GM18519 (cell line): ENCODE results near the gene ADORA3.

ENCODE experiments used
- ATAC-seq: cut with Tn5 transposase; IDR thresholded peaks from one replicate; pipeline ENCODE4 v1.9.1; 2021; ENCODE audit warnings: mild to moderate bottlenecking, moderate library complexity; ENCODE audit not compliant: unreplicated experiment, low FRiP score

ADORA3 gene

GRCh38 chr1:111476761-111477309, 26.6 kb downstream of the ADORA3 start:
- ATAC-seq: no peak

DNA sequence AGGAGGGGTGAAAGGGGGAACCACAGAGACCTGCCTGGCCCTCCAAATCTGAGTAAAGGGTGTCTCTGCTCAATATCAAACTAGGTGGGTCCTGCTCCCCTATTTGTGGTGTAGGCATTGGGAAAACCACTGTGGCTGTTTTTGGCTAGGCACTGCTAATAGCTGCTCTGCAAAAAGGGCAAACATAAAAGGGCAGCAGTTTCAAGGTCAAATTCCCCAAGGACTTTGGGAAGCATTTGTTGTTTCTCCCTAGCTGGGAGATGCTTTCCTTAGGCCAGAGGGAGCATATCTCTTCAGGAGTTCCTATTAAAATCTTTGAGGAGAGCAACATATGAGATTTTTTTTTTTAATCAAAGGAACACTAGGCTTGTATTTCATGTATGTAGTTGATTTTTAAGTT, 27.2 kb downstream of the ADORA3 start:
- no peak for ATAC-seq

DNA sequence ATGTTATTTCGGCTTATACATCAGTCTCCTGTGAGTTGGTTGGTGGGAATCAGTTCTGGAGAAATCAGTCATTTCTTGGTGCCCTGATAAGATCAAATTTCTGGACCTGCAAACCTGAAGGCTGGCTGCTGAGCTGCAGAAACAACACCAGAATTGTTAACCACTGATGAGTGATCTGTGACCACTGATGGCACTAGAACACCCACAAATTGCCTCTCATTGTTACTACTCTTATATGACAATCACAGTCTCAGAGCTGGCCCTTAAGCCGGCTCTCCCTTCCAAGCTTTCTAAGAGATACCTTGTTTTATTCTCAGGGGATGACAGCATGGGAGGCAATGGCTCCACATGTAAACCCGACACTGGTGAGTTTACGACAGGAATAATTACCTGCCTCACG, 27.7 kb downstream of the ADORA3 start:
- ATAC-seq: no peak

GRCh38 chr1:111474521-111474920, 28.9 kb downstream of the ADORA3 start:
- ATAC-seq: no peak

- ATAC-seq: no peak
Observed at GRCh38 chr1:111474106-111474505, 29.3 kb downstream of the ADORA3 start.

DNA sequence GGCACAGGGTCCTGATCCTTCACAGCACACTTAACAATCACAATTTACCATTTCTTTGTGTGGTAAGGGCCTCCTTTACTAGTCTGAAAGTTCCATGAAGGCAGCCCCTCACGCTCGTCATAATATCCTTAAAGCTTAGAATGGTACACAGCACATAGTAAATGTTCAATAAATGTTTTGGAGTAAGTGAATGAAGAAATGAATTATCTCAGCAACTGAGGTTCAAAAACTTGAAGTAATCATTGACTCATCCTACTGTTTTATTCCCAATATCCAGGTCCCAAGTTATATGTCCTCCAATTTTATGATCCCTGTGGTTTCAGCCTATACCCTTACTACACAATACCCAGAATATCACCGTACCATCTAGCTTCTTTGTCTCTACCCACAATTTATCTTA, 31.9 kb downstream of the ADORA3 start:
- ATAC-seq: no peak

GRCh38 chr1:111471012-111471411, 32.4 kb downstream of the ADORA3 start:
- no peak for ATAC-seq

- no peak for ATAC-seq
Observed at GRCh38 chr1:111470596-111470995, 32.8 kb downstream of the ADORA3 start.

GRCh38 chr1:111469539-111469938, 33.9 kb downstream of the ADORA3 start:
- no peak for ATAC-seq

DNA sequence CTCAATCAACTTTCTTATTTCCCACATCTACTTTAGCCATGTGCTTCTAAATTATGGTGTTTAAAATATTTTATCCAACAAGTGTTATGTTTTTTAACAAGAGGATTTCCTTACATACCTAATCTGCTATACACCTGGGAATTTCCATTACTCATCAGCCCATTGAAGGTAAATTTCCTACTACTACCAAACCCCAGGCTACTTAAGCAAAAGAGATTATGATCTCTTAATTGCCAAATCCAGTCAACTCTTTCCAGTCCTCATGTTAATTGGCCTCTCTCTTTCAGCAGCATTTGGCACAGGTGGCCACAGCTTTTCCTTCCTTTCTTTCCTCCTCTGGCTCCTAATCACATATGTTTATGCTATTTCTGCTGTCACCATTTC, 34.7 kb downstream of the ADORA3 start:
- ATAC-seq: no peak

DNA sequence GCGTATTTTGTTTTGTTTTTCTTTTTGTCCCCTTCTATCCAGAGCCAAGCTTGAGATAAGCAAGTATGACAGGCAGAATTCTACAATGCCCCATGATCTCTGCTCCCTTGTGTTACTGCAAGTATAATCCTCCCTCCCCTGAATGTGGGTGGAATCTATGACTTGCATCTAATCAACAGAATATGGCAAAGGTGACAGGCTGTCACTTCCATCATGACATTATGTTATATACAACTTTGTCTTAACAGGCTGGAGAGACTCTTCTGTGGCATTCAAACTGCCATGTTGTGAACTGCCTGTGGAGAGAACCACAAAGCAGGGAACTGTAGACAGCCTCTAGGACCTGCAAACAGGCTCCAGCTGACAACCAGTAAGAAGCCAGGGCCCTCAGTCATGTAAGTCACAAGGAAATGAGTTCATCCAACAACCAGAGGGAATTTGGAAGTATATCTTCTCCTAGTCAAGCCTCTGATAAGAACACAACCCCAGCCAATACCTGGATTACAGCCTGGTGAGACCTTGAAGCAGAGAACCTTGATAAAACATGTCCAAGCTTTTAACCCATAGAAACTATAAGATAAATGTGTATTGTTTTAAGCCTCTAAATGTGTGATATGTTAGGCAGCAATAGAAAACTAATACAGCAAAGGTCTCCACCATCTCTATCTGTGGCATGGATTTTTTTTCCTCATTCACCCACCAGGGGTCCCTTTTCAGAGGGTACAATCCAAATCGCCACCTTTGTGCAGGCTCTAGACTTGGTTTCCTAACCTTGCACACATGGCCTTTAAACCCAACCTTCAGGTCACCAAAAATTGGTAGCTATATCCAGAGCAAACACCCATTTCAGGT, 35.3 kb downstream of the ADORA3 start:
- ATAC-seq: no peak

- no peak for ATAC-seq
Observed at GRCh38 chr1:111466480-111466879, 37.0 kb downstream of the ADORA3 start.

GRCh38 chr1:111465754-111466153, 37.7 kb downstream of the ADORA3 start:
- no peak for ATAC-seq

GRCh38 chr1:111463029-111463683, 40.3 kb downstream of the ADORA3 start:
- ATAC-seq: no peak

- ATAC-seq: no peak
Observed at GRCh38 chr1:111462370-111463028, 40.9 kb downstream of the ADORA3 start.

- no peak for ATAC-seq
Observed at GRCh38 chr1:111461765-111462164, 41.7 kb downstream of the ADORA3 start.

GRCh38 chr1:111455642-111456031, 47.8 kb downstream of the ADORA3 start:
- ATAC-seq: no peak

GRCh38 chr1:111454859-111455641, 48.4 kb downstream of the ADORA3 start:
- ATAC-seq: no peak

DNA sequence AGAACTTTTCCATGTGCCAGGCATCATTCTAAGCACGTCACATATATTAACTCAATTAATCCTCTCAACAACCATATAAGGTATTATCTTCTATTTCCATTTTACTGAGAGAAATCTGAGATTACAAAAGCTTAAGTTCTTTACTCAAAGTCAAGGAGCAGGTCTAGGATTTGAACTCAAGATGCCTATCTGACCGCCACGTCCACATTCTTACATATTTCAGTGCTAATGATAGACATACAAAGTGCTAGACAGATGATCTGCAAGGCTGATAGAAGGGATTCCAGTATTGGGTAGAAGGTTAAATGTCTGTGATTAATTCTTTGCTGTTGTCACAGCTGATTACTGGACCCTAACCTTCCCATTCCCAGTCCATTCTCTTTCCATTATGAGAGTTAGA, 49.7 kb downstream of the ADORA3 start:
- no peak for ATAC-seq

- ATAC-seq: no peak
Observed at GRCh38 chr1:111452581-111452980, 50.9 kb downstream of the ADORA3 start.
